Mammary epithelial cell (primary cell): ENCODE results near the gene ARIH1.

Experiments
- CTCF ChIP-seq, 2 donors: IDR thresholded peaks in 1 of 2; conservative IDR thresholded peaks in 1 of 2; 2 replicates each; pipeline ENCODE4 v1.5.1; 2011 to 2012; ENCODE audit warnings: inconsistent platforms in 2 of 2, low read length in 2 of 2, mild to moderate bottlenecking in 2 of 2, control low read depth in 1 of 2, low read depth in 1 of 2; ENCODE audit not compliant: insufficient read depth in 1 of 2; ENCODE audit errors: extremely low read depth in 1 of 2
- EZH2 ChIP-seq: IDR thresholded peaks from 2 replicates; pipeline ENCODE4 v1.6.1; 2012; ENCODE audit warnings: low read length, inconsistent platforms, borderline replicate concordance

DNA sequence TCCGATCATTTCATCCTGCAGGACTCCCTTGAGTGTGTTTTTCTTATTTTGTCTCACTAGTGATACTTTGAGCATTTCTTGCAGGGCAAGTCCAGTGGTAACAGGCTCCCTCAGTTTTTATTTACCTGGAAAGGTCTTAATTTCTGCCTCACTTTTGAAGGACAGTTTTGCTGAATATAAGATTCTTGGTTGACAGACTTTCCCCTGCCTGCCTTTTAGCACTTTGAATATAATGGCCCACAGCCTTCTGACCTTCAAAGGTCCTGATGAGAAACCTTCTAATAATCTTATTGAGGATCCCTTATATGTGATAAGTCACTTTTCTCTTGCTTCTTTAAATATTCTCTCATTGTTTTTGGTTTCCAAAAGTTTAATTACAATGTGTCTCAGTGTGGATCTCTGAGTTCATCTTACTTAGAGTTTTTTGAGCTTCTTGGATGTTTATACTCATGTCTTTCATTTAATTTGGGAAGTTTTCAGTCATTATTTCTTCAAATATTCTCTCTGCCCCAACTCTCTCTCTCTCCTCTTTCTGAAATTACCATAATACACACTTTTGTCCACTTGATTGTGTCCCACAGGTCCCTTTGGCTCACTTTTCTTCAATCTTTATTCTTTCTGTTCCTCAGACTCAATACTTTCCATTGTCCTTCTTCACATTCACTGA lies 36.3 kb upstream of the ARIH1 start:
- TF ChIP-seq CTCF (conservative IDR thresholded peaks at IDR 0.05 in 1 of 2, IDR thresholded peaks at IDR 0.05 in 1 of 2; ENCODE audit: extremely low read depth in 1 of 2, insufficient read depth in 1 of 2, low read depth in 1 of 2, low read length in 2 of 2) (no peak), EZH2 (no peak)
